ENCODE results near the gene EGFR.

GRCh38 chr7:55185321-55185802 lies 166.5 kb downstream of the EGFR start:
- TF ChIP-seq, protein P1, sequence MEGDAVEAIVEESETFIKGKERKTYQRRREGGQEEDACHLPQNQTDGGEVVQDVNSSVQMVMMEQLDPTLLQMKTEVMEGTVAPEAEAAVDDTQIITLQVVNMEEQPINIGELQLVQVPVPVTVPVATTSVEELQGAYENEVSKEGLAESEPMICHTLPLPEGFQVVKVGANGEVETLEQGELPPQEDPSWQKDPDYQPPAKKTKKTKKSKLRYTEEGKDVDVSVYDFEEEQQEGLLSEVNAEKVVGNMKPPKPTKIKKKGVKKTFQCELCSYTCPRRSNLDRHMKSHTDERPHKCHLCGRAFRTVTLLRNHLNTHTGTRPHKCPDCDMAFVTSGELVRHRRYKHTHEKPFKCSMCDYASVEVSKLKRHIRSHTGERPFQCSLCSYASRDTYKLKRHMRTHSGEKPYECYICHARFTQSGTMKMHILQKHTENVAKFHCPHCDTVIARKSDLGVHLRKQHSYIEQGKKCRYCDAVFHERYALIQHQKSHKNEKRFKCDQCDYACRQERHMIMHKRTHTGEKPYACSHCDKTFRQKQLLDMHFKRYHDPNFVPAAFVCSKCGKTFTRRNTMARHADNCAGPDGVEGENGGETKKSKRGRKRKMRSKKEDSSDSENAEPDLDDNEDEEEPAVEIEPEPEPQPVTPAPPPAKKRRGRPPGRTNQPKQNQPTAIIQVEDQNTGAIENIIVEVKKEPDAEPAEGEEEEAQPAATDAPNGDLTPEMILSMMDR (conservative IDR thresholded peaks at IDR 0.05; ENCODE audit: low read length) = no peak
- TF ChIP-seq EZH2phosphoT487 (IDR thresholded peaks at IDR 0.05; ENCODE audit: borderline replicate concordance) = no peak

Data from Loucy (cell line).